ENCODE data around the gene ACTL10. TPM values are rescaled to one million over a fixed set of nuclear protein-coding genes. Genes with fewer than 3 reads are reported as not detected.

ACTL10 gene
- total RNA-seq, 1 donor from 2014 or later: 3.7 TPM

GRCh38 chr20:33653218-33653899 is 13.4 kb upstream of the ACTL10 start:
- intact Hi-C loops (cut with micrococcal nuclease): no loop called here
- no peak for DNase-seq (ENCODE audit: low spot score)

GRCh38 chr20:33653900-33654596 is 12.7 kb upstream of the ACTL10 start:
- Mint-ChIP-seq H3K9me3 (no peaks in the 10 kb centered on the region), H3K27me3 (ENCODE audit: insufficient read depth) (no peaks in the 10 kb centered on the region), H3K4me1 (ENCODE audit: low read depth) (peaks cover 15% of the 10 kb centered on the region), H3K27ac (no peak overlapping the region), H3K4me3 (no peak overlapping the region), H3K36me3 (ENCODE audit: low read depth) (peaks cover under 1% of the 10 kb centered on the region)
- no peak for DNase-seq (ENCODE audit: low spot score)
- intact Hi-C loops (cut with micrococcal nuclease): no loop called here

More at GRCh38 chr20:33653218-33653899, 13.4 kb upstream of the ACTL10 start:
- H3K27me3 Mint-ChIP-seq (ENCODE audit: insufficient read depth): no peaks in the 10 kb centered on the region
- no peak overlapping the region for H3K27ac Mint-ChIP-seq
- H3K36me3 Mint-ChIP-seq (ENCODE audit: low read depth): no peaks in the 10 kb centered on the region
- peaks cover 15% of the 10 kb centered on the region for H3K4me1 Mint-ChIP-seq (ENCODE audit: low read depth)
- no peak overlapping the region for H3K4me3 Mint-ChIP-seq
- no peaks in the 10 kb centered on the region for H3K9me3 Mint-ChIP-seq

GRCh38 chr20:33654680-33655161 is 12.0 kb upstream of the ACTL10 start:
- H3K4me3 Mint-ChIP-seq: no peak overlapping the region
- H3K9me3 Mint-ChIP-seq: no peaks in the 10 kb centered on the region
- no peaks in the 10 kb centered on the region for H3K27me3 Mint-ChIP-seq (ENCODE audit: insufficient read depth)
- H3K36me3 Mint-ChIP-seq (ENCODE audit: low read depth): peaks cover 2% of the 10 kb centered on the region
- intact Hi-C loops (cut with micrococcal nuclease): no loop called here
- H3K27ac Mint-ChIP-seq: no peak overlapping the region
- no peak for DNase-seq (ENCODE audit: low spot score)
- peaks cover 10% of the 10 kb centered on the region for H3K4me1 Mint-ChIP-seq (ENCODE audit: low read depth)

GRCh38 chr20:33655164-33655563 is 11.6 kb upstream of the ACTL10 start:
- H3K27me3 Mint-ChIP-seq (ENCODE audit: insufficient read depth): no peaks in the 10 kb centered on the region
- no peaks in the 10 kb centered on the region for H3K9me3 Mint-ChIP-seq
- intact Hi-C loops (cut with micrococcal nuclease): no loop called here
- DNase-seq (ENCODE audit: low spot score): no peak
- H3K36me3 Mint-ChIP-seq (ENCODE audit: low read depth): peaks cover 2% of the 10 kb centered on the region
- no peak overlapping the region for H3K27ac Mint-ChIP-seq
- peaks cover 9% of the 10 kb centered on the region for H3K4me1 Mint-ChIP-seq (ENCODE audit: low read depth)
- H3K4me3 Mint-ChIP-seq: no peak overlapping the region

- Mint-ChIP-seq H3K36me3 (ENCODE audit: low read depth) (peaks cover 4% of the 10 kb centered on the region), H3K27me3 (ENCODE audit: insufficient read depth) (no peaks in the 10 kb centered on the region), H3K4me3 (no peak overlapping the region), H3K9me3 (no peaks in the 10 kb centered on the region), H3K4me1 (ENCODE audit: low read depth) (peaks cover 9% of the 10 kb centered on the region), H3K27ac (no peak overlapping the region)
- intact Hi-C loops (cut with micrococcal nuclease): no loop called here
- no peak for DNase-seq (ENCODE audit: low spot score)
Measured at GRCh38 chr20:33656010-33656782, 10.5 kb upstream of the ACTL10 start.

- Mint-ChIP-seq H3K27me3 (ENCODE audit: insufficient read depth) (no peaks in the 10 kb centered on the region), H3K9me3 (no peaks in the 10 kb centered on the region), H3K4me3 (no peak overlapping the region), H3K36me3 (ENCODE audit: low read depth) (peaks cover 4% of the 10 kb centered on the region), H3K27ac (no peak overlapping the region), H3K4me1 (ENCODE audit: low read depth) (peaks cover under 1% of the 10 kb centered on the region)
- intact Hi-C loops (cut with micrococcal nuclease): no loop called here
- DNase-seq (ENCODE audit: low spot score): no peak
Measured at GRCh38 chr20:33656783-33657703, 9.7 kb upstream of the ACTL10 start.

- no peak overlapping the region for H3K27ac Mint-ChIP-seq
- DNase-seq (ENCODE audit: low spot score): no peak
- H3K9me3 Mint-ChIP-seq: no peaks in the 10 kb centered on the region
- peaks cover 3% of the 10 kb centered on the region for H3K4me1 Mint-ChIP-seq (ENCODE audit: low read depth)
- intact Hi-C loops (cut with micrococcal nuclease): no loop called here
- H3K36me3 Mint-ChIP-seq (ENCODE audit: low read depth): peaks cover 4% of the 10 kb centered on the region
- no peak overlapping the region for H3K4me3 Mint-ChIP-seq
- no peaks in the 10 kb centered on the region for H3K27me3 Mint-ChIP-seq (ENCODE audit: insufficient read depth)
Measured at GRCh38 chr20:33657704-33658095, 9.0 kb upstream of the ACTL10 start.

- H3K27me3 Mint-ChIP-seq (ENCODE audit: insufficient read depth): no peaks in the 10 kb centered on the region
- DNase-seq (ENCODE audit: low spot score): no peak
- H3K4me3 Mint-ChIP-seq: no peak overlapping the region
- H3K9me3 Mint-ChIP-seq: no peaks in the 10 kb centered on the region
- peaks cover 6% of the 10 kb centered on the region for H3K4me1 Mint-ChIP-seq (ENCODE audit: low read depth)
- H3K36me3 Mint-ChIP-seq (ENCODE audit: low read depth): peaks cover 4% of the 10 kb centered on the region
- no peak overlapping the region for H3K27ac Mint-ChIP-seq
- intact Hi-C loops (cut with micrococcal nuclease): no loop called here
Measured at GRCh38 chr20:33658510-33658909, 8.2 kb upstream of the ACTL10 start.

- H3K27ac Mint-ChIP-seq: no peak overlapping the region
Measured at GRCh38 chr20:33658929-33659328, 7.8 kb upstream of the ACTL10 start.

GRCh38 chr20:33659341-33660034 is 7.3 kb upstream of the ACTL10 start:
- no peak for DNase-seq (ENCODE audit: low spot score)
- H3K4me3 Mint-ChIP-seq: no peak overlapping the region
- H3K36me3 Mint-ChIP-seq (ENCODE audit: low read depth): peaks cover 4% of the 10 kb centered on the region
- no peaks in the 10 kb centered on the region for H3K9me3 Mint-ChIP-seq
- H3K27me3 Mint-ChIP-seq (ENCODE audit: insufficient read depth): no peaks in the 10 kb centered on the region
- H3K27ac Mint-ChIP-seq: no peak overlapping the region
- peaks cover 10% of the 10 kb centered on the region for H3K4me1 Mint-ChIP-seq (ENCODE audit: low read depth)
- intact Hi-C loops (cut with micrococcal nuclease): loop anchor here (10.0 kb wide), 1 partner anchor 285 kb away; no protein-coding TSS in a partner anchor

More at GRCh38 chr20:33658929-33659328, 7.8 kb upstream of the ACTL10 start:
- H3K4me1 Mint-ChIP-seq (ENCODE audit: low read depth): peaks cover 6% of the 10 kb centered on the region
- DNase-seq (ENCODE audit: low spot score): no peak
- no peak overlapping the region for H3K4me3 Mint-ChIP-seq
- H3K9me3 Mint-ChIP-seq: no peaks in the 10 kb centered on the region
- H3K27me3 Mint-ChIP-seq (ENCODE audit: insufficient read depth): no peaks in the 10 kb centered on the region
- intact Hi-C loops (cut with micrococcal nuclease): no loop called here
- H3K36me3 Mint-ChIP-seq (ENCODE audit: low read depth): peaks cover 4% of the 10 kb centered on the region

GRCh38 chr20:33660035-33660684 is 6.6 kb upstream of the ACTL10 start:
- Mint-ChIP-seq H3K27ac (no peak overlapping the region), H3K4me1 (ENCODE audit: low read depth) (peaks cover 17% of the 10 kb centered on the region), H3K9me3 (no peaks in the 10 kb centered on the region), H3K27me3 (ENCODE audit: insufficient read depth) (no peaks in the 10 kb centered on the region), H3K36me3 (ENCODE audit: low read depth) (peaks cover 4% of the 10 kb centered on the region), H3K4me3 (no peak overlapping the region)
- DNase-seq (ENCODE audit: low spot score): no peak
- intact Hi-C loops (cut with micrococcal nuclease): loop anchor here (10.0 kb wide), 1 partner anchor 285 kb away; no protein-coding TSS in a partner anchor
